Peyer's patch (tissue), 4 donors: ENCODE measurements around the gene FBLN5.

Experiments used
- POLR2A ChIP-seq, 2 donors: fragments of 450-650 bp; IDR thresholded peaks; one replicate each; pipeline ENCODE4 v1.5.1; 2017; ENCODE audit warnings: antibody characterized with exemption in 2 of 2, mild to moderate bottlenecking in 2 of 2, moderate library complexity in 2 of 2
- TF ChIP-seq, protein P1 (sequence below), 6 experiments: fragments of 450-650 bp in 4 of 6; fragments of 200-600 bp in 2 of 6; sonication (generic) in 1 of 6; IDR thresholded peaks; one replicate each; pipeline ENCODE4 v1.5.1; 2017 to 2019; ENCODE audit warnings: antibody characterized with exemption in 6 of 6, mild to moderate bottlenecking in 3 of 6, moderate library complexity in 1 of 6

DNA sequence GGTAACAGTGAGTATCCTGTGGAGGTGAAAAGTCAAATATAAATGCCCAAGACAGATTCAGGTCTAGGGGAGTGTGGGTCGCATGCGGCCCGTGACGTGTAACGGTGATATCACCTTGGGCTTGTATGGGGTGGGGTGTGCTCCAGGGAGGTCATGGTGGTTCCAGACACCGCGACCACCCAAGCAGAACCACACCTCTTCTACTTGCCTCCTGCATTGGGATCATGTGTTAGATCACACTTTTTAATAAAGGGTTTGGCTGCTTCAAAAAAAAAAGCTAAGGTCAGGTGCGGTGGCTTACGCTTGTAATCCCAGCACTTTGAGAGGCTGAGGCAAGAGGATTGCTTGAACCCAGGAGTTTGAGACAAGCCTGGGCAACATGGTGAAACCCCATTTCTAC is 4.5 kb downstream of the FBLN5 start:
- TF ChIP-seq, protein P1, sequence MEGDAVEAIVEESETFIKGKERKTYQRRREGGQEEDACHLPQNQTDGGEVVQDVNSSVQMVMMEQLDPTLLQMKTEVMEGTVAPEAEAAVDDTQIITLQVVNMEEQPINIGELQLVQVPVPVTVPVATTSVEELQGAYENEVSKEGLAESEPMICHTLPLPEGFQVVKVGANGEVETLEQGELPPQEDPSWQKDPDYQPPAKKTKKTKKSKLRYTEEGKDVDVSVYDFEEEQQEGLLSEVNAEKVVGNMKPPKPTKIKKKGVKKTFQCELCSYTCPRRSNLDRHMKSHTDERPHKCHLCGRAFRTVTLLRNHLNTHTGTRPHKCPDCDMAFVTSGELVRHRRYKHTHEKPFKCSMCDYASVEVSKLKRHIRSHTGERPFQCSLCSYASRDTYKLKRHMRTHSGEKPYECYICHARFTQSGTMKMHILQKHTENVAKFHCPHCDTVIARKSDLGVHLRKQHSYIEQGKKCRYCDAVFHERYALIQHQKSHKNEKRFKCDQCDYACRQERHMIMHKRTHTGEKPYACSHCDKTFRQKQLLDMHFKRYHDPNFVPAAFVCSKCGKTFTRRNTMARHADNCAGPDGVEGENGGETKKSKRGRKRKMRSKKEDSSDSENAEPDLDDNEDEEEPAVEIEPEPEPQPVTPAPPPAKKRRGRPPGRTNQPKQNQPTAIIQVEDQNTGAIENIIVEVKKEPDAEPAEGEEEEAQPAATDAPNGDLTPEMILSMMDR (IDR thresholded peaks at IDR 0.05): no peak
- TF ChIP-seq POLR2A (IDR thresholded peaks at IDR 0.05): no peak
